ENCODE data around the gene KRT80.
"Not testable (repeated sequence)": the region's sequence is repeated elsewhere in the genome, so short reads cannot be mapped to it uniquely, and the experiment has no call there.

KRT80 gene

DNA sequence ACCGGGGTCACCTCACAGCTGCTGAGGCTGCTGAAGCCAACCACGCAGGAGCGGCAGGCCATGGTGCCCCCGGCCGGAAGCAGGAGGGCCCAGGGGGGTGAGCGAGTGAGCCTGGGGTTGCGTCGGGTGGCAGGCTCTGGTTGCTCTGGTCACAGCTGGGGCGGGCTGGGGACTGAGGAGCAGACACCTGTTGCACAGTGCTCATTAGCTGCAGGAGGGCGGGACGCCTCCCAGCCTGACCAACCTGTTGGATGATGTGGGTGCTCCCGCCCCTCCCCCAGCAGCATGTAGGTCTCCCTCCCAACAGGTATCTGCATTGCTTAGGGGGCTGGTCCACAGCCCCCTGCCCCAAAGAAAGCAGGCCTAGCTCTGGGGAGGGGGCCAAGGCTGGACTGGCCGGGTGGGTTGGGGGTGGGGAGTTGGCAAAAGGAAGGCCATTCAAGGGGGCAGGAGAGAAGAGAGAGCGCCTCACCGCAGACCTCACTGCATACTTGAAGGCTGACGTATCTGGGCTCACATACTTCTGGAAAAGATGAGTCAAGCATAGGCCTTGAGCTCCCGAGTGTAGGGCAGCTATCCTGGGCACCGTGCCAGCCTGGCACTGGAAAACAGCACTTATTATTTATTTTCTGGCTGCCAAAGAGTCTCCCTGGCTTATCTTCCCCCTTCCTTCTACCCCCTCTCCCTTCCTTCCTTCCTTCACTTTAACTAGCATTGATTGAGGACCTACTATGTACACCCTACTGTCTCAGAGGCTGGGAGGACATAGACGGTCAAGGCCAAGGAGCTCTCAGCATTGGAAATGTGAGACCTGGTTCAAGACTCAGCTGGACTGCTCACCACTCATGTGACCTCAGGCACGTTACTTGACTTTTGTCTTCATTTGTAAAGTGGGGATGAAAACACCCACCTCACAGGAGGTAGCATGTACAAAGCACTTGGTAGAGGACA, at the start of gene KRT80:
Gene KRT80, minus strand, starts transcription at position 174 of the 951 bp plus-strand sequence. Its CDS starts 112 bp downstream, at position 62.
- DNase-seq = no peak

- DNase-seq = no peak
Measured at GRCh38 chr12:52241205-52241842, 49.5 kb upstream of the KRT80 start.

- DNase-seq = not testable (repeated sequence)
Measured at GRCh38 chr12:52240247-52240646, 48.4 kb upstream of the KRT80 start.

DNA sequence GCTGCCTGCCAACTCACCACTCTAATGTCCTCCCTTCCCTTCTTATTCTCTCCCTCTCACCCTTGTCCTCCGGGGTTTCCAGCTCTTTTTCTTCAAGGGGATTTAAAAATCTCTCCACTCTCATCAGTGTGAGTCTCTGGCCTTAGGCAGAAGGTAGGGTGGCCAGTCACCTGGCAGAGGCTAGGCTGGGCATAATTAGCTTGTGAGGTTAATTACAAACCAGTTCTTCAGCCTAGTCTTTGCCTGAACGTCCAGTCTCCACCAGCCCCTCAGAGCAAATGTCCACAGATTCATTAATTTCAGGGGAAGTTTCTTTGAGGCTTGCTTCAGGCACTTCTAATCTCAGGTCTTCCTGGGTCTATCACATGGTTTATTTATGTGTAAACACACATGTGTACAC, 48.0 kb upstream of the KRT80 start:
- no peak for DNase-seq

DNA sequence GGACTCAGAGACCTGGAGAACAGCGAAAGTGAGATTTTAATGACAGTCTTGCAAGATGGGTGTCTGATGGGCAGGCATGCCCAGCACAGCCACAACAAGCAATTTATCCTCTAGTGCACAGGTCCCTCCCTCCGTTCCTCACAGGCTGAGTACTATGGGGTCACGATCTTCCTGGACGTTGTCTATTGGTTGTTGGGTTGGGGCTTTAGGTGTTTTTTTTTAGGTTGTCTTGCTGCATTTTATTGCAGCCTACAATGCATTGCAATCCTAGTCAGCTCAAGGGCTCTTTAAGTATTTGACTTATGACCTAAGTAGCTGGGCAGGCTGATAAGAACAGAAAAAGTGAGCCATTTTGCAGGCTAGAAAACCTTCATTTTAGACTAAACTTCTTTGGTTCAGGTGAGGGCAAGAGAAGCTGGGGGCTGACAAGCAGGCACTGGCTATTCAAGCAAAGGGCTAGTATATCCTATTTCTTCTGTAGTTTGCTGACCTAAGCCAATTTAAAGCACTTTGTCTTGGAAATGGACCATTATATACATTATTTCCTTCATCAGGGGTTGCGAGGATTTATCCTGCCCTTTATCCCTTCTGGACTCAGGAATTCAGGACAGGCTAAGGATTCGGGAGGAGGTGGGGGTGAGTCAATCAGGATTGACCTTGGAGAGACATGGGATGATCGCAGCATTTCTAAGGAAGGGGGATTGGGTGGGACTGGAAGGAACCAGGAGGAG, 47.3 kb upstream of the KRT80 start:
- DNase-seq = no peak

DNA sequence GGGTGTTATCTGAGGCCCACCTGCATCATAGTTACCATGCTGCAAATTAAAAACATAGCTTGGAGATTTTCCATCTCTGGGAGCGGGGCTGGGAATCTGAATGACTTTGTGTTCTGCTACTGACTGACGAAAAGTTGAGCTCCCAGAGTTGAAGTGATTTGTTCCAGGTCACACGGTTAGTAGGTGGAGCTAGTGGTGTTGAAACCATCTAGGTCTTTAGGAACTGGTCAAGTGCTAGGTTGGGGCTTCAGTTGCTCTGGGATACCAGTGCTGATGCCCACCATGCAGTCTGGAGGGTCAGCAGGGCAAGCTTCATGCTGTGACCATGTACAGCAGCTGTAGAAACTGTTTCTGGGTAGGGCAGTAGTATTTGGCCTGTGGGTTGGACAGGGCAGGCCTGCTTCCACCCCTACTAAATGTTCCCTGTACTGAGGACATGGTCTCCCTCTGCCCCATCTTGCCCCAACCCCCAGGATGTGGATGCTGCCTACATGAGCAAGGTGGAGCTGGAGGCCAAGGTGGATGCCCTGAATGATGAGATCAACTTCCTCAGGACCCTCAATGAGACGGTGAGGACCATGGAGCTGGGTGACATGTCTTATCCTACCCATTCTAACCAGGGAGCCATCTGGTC, 46.5 kb upstream of the KRT80 start:
- DNase-seq = no peak

GRCh38 chr12:52236386-52237050, 44.7 kb upstream of the KRT80 start:
- DNase-seq = no peak

GRCh38 chr12:52235822-52236361, 44.1 kb upstream of the KRT80 start:
- no peak for DNase-seq

GRCh38 chr12:52235001-52235764, 43.4 kb upstream of the KRT80 start:
- no peak for DNase-seq

DNA sequence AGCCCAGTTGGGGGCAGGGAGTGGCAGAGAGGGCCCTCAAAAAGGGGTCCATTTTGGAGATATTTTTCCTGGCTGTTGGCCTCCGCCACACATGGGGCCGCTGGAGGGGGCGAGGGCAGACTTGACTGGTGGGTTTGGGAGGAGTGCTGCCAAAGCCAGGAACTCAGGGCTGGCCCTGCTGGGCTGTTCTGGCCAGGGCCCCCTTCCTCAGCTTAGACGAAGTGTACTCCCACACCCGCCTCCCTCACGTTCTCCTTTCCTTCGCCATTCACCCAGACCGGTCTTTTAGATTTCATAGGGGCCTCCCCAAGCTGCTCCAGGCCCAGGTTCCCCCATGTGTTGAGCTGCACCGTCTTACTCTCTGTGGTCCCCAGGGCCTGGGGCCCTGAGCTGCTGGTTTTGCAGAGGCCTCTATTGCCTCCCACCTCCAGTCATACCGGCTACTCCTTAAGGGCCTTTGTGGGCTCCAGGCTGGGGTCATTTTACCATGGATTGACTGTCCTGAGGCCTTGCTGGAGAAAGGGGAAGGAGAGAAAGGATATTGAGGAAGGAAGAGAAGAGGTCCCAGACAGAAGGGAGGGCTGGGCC, 42.5 kb upstream of the KRT80 start:
- DNase-seq = no peak

- DNase-seq = no peak
Measured at GRCh38 chr12:52233462-52234207, 41.8 kb upstream of the KRT80 start.

DNA sequence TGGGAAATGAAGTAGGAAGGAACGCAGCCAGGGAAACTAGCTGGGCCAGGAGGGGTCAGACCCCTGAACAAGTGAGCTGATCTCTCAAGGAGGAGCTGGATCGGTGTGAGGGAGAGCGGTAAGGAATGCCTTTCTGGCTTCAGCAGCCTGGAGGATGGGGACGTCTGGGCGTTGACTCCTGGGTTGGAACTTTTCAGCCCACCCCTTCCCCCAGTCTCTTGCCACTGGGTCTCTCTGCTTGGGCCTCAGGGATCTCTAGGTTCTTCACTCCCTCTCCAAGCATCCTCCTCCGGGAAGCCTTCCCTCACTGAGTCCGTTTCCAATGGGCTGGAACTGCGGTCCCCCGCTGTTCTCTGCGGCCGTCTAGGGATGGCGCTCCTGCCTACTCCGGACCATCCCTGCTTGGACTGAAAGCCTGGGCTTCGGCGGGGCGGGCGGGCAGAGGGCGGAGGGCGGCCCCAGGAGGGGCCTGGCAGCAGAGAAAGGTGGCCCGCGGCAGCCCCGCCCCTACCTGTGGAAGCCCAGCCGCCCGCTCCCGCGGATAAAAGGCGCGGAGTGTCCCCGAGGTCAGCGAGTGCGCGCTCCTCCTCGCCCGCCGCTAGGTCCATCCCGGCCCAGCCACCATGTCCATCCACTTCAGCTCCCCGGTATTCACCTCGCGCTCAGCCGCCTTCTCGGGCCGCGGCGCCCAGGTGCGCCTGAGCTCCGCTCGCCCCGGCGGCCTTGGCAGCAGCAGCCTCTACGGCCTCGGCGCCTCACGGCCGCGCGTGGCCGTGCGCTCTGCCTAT, 41.1 kb upstream of the KRT80 start, which contains the start of gene KRT7:
Gene KRT7, plus strand, starts transcription at position 570 of the 788 bp plus-strand sequence. Its CDS starts 54 bp downstream, at position 624.
- DNase-seq = no peak

- DNase-seq = no peak
Measured at GRCh38 chr12:52232203-52232673, 40.4 kb upstream of the KRT80 start.

- no peak for DNase-seq
Measured at GRCh38 chr12:52231305-52232202, 39.7 kb upstream of the KRT80 start.

DNA sequence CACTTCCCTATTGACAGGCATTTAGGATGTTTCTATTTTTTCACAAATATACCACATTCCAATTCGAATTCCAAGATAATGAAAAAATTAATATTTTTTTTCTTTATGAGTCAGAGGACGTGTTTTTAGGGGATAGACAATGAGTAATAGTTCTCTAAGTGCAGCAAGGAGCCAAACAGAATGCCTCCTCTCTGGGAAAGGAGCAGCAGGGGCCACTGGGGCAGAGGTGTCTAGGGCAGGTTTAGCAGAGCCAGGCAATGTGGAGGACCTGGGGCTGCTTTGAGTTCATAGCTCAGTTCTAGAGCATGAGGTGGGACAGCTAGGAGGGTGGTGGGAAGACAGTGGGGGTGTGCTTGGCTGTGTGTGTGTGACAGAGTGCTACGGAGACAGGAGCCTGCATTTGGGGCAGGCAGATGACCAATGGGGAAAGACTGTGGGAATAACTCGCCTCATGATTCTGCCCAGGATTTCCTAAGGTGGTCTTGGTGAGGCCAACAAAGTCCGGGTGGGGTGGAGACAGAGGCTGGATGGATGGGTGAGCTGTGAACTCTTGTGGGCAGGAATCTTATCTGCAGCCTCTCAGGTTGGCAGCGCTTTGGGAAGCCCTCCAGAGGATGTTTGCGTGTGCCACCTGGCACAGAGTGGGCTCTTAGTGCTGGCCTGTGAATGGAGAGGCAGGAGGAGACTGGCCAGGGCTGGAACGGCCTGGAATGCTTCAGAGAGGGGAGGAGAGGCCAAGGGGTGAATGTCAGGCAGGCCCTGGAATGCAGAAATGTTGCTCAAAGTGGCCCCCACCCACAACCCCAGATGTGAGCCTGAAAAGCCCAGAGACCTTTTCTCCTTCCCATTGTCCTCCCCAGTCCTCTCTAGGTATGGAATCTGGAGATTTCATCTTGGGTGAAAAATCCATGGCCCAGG, 38.8 kb upstream of the KRT80 start:
- DNase-seq = no peak

DNA sequence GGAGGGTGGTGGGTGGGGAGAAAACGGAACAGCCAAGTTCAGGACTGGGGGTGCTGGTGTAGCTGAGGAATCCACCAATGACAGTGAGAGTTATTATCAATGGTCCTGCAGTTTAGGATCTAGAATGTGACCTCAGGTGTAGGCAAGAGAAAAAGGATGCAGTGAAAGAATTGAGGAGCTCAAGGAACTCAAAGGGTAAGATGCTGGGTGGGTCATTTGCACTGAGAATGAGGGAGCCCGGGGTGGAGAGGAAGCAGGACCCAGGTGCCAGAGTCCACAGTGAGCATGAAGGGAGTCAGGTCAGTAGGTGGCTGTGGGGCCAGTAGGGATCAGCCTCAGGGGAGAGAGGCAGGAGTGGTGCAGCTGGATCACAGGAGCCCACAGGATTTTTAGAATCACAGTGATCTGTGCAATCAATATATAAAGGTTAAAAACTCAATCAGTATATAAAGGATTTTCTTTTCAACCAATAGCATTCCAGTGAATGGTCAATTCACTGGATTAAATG, 38.1 kb upstream of the KRT80 start:
- no peak for DNase-seq

DNA sequence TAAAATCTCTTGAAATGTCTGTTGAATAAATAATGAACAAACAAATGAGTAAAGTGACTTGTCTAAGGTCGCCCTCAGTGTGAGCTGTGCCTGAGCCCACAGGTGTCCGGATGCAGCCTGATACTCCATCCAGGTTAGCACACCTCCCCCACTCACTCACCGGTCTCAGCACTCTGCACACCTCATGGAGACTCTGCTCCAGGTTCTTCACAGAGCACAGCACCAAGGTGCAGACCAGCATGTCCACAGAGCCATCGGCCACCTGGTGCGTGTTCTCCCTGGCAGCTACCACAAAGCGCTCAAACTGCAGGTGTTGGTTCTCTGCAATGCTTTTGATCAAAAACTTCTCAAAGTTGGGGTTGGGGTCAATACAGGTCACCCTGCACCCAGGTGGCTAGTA, 37.1 kb upstream of the KRT80 start:
- no peak for DNase-seq

All from activated CD8-positive, alpha-beta memory T cell treated with anti-CD3 and anti-CD28 coated beads for 24 hours (primary cell).